Measurements from ENCODE around the gene PALLD.

PALLD gene

DNA sequence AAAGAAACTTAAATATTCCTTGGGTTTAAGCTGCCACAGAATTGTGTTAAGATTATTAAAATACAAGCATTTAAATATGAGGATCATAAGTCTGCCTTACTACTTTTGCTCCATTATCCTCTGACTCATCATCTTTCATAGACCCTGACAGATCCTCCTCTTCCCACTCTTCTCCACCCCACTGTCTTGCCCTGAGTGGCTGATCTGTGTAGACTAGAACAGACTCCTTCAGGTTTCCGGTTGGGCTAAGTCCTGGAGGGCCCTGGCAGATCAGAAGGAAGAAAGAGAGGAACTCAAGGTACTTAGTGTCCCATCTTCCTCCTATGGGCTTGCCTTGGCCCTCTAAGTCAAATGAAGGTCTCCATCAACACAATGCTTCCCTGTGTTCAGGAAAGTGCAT lies 30.7 kb downstream of the PALLD start:
- H3K36me3 ChIP-seq = no peaks in the 10 kb centered on the region
- no peaks in the 10 kb centered on the region for H3K9me3 ChIP-seq
- TF ChIP-seq, protein P1, sequence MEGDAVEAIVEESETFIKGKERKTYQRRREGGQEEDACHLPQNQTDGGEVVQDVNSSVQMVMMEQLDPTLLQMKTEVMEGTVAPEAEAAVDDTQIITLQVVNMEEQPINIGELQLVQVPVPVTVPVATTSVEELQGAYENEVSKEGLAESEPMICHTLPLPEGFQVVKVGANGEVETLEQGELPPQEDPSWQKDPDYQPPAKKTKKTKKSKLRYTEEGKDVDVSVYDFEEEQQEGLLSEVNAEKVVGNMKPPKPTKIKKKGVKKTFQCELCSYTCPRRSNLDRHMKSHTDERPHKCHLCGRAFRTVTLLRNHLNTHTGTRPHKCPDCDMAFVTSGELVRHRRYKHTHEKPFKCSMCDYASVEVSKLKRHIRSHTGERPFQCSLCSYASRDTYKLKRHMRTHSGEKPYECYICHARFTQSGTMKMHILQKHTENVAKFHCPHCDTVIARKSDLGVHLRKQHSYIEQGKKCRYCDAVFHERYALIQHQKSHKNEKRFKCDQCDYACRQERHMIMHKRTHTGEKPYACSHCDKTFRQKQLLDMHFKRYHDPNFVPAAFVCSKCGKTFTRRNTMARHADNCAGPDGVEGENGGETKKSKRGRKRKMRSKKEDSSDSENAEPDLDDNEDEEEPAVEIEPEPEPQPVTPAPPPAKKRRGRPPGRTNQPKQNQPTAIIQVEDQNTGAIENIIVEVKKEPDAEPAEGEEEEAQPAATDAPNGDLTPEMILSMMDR (IDR thresholded peaks at IDR 0.05; ENCODE audit: low read depth, low read length) = no peak
- no peak overlapping the region for H3K4me3 ChIP-seq (ENCODE audit: low read depth, low read length)
- H3K27me3 ChIP-seq = no peaks in the 10 kb centered on the region
- H3K4me1 ChIP-seq = peaks cover under 1% of the 10 kb centered on the region
- DNase-seq = no peak

DNA sequence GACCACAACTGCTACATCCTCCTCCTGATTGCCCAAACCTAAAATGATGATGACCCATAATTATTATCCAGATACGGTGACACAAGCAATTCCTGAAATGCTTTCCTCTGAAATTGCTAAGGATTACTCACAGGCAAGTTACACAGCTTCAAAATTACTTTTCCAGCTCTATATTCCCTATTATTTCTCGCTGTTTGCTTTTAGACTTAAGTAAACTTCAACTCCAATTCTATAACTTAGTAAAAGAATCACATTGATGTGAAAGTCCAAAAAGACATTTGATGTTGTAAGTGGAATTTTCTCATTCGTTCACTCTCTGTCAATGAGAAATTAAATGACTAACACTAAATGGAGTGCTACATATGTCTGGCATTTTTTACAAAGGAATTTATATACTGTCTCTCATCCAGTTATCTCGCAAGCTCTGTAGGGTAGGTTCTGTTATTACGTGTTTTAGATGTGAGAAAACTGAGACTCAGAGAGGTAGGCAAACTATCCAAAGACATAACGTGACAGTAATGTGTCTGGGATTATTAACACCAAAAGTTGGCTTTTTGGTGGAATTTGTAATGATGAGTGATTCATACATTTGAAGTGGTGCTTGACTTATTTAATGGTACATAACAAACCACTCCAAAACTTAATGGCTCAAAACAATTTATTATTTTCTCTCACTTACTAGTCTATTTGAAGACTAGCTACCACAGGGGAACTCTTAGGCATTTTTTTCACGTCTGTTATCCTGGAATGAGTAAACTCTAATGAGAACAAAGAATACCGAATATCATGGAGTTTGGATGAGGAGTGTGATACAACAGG lies 31.5 kb downstream of the PALLD start:
- DNase-seq = no peak
- no peaks in the 10 kb centered on the region for H3K4me1 ChIP-seq
- no peaks in the 10 kb centered on the region for H3K27me3 ChIP-seq
- H3K36me3 ChIP-seq = no peaks in the 10 kb centered on the region
- TF ChIP-seq, protein P1 (IDR thresholded peaks at IDR 0.05; ENCODE audit: low read depth, low read length) = no peak
- H3K4me3 ChIP-seq (ENCODE audit: low read depth, low read length) = no peak overlapping the region
- H3K9me3 ChIP-seq = no peaks in the 10 kb centered on the region

DNA sequence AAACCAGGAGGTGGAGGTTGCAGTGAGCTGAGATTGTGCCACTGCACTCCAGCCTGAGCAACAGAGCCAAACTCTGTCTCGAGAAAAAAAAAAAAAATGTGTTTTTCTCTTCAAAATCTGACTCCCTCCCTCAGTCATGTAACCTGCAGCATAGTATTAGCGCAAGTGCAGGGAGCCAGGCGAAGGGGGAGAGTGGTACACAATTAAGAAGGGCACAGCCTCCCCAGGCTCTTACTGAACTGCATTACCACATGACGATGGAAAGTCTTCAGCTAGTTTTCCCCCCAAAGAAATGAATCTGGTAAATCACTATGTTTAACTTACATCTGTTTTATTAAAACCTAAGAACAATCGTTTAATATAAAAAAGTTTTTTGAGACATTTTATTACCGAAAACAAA lies 32.4 kb downstream of the PALLD start:
- Histone ChIP-seq H3K4me3 (ENCODE audit: low read depth, low read length) (no peak overlapping the region), H3K9me3 (no peaks in the 10 kb centered on the region), H3K27me3 (no peaks in the 10 kb centered on the region), H3K4me1 (no peaks in the 10 kb centered on the region), H3K36me3 (no peaks in the 10 kb centered on the region)
- DNase-seq = no peak
- TF ChIP-seq, protein P1 (IDR thresholded peaks at IDR 0.05; ENCODE audit: low read depth, low read length) = no peak

DNA sequence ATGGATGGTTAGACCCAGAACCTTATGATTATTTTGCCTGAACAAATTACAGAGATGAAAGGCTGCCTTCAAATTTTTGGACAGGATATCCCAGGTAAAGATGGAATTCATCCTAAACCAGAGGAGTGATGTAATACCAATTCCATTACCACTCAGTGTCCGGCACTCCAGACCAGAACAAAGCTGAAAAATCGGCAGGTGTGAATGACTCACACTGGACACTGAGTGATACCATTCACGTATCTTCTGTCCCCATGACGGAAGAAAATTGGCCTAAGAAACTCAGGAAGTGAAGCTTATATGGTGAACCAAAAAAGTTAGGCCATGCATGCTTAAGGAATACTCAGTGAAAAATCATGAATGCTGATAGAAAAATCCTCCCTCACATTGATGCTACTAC lies 34.5 kb downstream of the PALLD start:
- H3K4me3 ChIP-seq (ENCODE audit: low read depth, low read length) = no peak overlapping the region
- DNase-seq = no peak
- no peaks in the 10 kb centered on the region for H3K9me3 ChIP-seq
- TF ChIP-seq, protein P1 (IDR thresholded peaks at IDR 0.05; ENCODE audit: low read depth, low read length) = no peak
- H3K36me3 ChIP-seq = no peaks in the 10 kb centered on the region
- no peaks in the 10 kb centered on the region for H3K4me1 ChIP-seq
- H3K27me3 ChIP-seq = no peaks in the 10 kb centered on the region

DNA sequence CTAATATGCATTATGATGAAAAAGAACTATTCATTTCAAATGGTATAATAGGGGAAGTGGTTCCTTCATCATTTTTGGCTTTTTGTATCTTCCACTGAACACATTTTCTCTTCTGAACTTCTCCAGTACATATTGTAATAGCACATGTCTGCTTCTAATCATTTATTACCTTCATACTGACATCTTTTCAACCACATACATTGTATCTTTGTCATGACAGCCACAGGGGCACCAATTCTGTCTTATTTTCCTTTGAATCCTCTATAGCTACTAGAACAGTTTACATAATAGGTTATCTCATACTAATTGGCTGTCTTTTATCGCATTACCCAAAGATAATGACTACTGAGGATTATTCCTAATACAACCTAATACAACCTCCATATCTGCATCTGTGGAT lies 37.7 kb downstream of the PALLD start:
- no peaks in the 10 kb centered on the region for H3K36me3 ChIP-seq
- TF ChIP-seq, protein P1 (IDR thresholded peaks at IDR 0.05; ENCODE audit: low read depth, low read length) = no peak
- H3K4me3 ChIP-seq (ENCODE audit: low read depth, low read length) = no peak overlapping the region
- no peaks in the 10 kb centered on the region for H3K27me3 ChIP-seq
- H3K9me3 ChIP-seq = no peaks in the 10 kb centered on the region
- H3K4me1 ChIP-seq = no peaks in the 10 kb centered on the region
- no peak for DNase-seq

DNA sequence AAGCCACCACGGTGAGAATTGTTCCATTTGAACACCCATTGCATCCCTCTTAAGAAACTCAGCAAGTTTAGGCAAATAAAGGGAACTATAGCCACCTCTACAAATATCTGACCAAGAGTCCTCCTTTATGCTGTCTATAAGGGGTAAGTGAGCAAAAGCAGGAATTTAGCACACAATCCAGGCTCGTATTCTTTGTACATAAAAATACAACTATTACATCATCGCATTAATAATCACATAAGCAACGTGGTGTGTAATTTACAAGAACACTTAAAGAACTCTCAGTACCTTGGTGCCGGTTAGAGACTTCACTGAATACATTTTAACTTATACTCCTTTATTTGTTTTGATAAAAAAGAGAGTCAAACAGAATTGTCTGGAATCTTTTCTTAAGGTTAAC lies 38.8 kb downstream of the PALLD start:
- H3K27me3 ChIP-seq = no peaks in the 10 kb centered on the region
- H3K36me3 ChIP-seq = no peaks in the 10 kb centered on the region
- H3K4me1 ChIP-seq = no peaks in the 10 kb centered on the region
- H3K9me3 ChIP-seq = no peaks in the 10 kb centered on the region
- H3K4me3 ChIP-seq (ENCODE audit: low read depth, low read length) = no peak overlapping the region
- TF ChIP-seq, protein P1 (IDR thresholded peaks at IDR 0.05; ENCODE audit: low read depth, low read length) = no peak
- DNase-seq = no peak
